ENCODE results near the gene ZNF496.
"Not testable (repeated sequence)": the region's sequence is repeated elsewhere in the genome, so short reads cannot be mapped to it uniquely, and the experiment has no call there.

ZNF496 gene

DNA sequence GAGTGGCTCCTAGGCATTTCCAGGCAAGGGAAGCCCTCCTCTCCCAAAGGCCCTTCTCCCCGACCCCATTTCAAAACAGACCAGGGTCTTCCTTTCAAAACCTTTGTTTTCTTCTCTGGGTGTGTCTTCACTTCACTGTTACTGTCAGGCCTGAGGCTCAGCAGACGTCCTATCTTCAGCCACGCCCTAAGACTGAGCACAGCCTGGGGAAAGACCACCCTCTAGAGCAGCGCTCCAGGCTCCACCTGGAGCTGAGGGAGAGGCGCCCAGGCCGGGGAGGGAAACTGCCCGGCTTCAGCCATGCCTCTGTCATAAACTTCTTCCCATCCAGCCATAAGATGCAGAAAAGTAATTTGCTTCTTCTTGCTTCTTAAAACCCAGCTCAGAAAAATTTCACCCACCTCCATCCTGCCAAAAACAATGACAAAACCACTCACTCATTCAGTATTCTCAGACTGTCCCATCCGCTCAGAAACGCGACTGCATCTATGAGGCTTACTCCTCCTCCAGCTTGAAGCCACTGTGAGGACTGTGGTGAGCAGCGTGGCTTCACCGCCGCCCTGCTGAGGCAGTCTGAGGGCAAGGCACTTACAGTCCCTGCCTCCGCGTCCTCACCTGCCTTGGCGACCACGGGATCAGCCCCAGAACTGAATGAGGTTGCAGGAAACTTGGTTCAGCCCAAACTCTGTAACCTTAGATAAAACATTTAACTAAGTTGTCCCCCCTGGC, 39.7 kb downstream of the ZNF496 start:
- DNase-seq (ENCODE audit: low read depth): no peak

DNA sequence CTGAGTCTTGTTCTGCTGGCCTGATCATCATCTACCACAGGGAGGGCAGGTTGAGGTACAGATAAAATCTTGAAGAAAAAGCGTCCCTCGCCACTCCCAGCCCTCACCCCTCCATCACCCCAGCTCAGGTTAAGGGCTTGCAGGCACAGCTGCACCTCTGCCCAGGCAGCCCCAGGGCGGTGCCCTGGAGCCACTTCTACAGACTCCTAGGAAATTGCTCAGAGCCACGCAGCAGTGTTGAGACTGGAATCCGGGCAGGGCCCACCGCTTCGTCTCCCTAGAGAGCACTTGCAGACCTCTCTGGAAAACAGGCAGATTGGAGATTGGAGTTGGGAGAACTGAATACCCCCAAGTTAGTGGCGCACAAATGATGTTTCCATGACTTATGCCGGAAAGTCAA, 40.5 kb downstream of the ZNF496 start:
- no peak for DNase-seq (ENCODE audit: low read depth)

GRCh38 chr1:247290576-247290975, 41.1 kb downstream of the ZNF496 start:
- DNase-seq (ENCODE audit: low read depth): no peak

GRCh38 chr1:247289274-247289892, 42.3 kb downstream of the ZNF496 start:
- not testable (repeated sequence) for DNase-seq (ENCODE audit: low read depth)

- DNase-seq (ENCODE audit: low read depth): no peak
These were observed 43.3 kb downstream of the ZNF496 start for GRCh38 chr1:247288341-247288740.

GRCh38 chr1:247287460-247287859, 44.2 kb downstream of the ZNF496 start:
- no peak for DNase-seq (ENCODE audit: low read depth)

DNA sequence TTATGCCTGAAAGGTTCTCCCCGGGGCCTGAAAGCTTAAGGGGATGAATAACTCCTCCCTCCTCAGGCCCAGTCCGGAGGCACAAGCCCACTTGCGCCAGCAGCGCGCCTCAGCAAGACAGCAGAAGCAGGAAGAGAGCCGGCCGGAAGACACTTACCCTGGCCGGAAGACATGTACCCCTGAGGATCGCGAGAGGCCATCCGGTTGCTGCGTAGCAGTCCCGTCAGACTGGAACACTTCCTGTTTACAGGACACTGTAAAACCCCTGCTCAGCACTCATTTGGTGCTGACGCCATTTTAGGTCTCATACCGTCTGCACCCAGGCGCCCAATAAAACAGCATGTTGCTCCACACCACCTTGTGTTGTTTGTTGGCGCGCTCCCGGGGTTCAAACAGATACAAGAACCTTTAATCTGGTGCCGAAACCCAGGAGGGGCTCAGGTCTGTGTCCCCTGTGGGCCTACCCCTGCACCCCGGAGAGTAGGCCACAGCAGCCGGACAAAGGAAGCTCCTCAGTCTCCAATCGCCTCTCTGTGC, 45.5 kb downstream of the ZNF496 start:
- no peak for DNase-seq (ENCODE audit: low read depth)

GRCh38 chr1:247281001-247281574, 50.6 kb downstream of the ZNF496 start:
- no peak for DNase-seq (ENCODE audit: low read depth)

- DNase-seq (ENCODE audit: low read depth): no peak
These were observed 54.5 kb downstream of the ZNF496 start for GRCh38 chr1:247277191-247277590.

- no peak for DNase-seq (ENCODE audit: low read depth)
These were observed 56.9 kb downstream of the ZNF496 start for GRCh38 chr1:247274605-247275256.

GRCh38 chr1:247273013-247273412, 58.7 kb downstream of the ZNF496 start:
- DNase-seq (ENCODE audit: low read depth): no peak

DNA sequence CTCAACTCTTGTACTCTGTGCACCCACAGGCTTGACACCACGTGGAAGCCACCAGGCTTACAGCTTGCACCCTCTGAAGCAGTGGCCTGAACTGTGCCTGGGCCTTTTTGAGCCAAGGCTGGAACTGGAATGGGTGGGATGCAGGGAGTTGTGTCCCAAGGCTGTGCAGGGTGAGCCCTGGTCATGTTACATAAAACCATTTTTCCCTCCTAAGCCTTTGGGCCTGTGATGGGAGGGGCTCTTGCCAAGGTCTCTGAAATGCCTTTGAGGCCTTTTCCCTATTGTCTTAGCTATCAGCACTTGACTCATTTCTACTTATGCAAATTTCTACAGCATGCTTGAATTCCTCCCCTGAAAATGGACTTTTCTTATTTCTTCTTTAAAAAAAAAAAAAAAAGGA, 61.7 kb downstream of the ZNF496 start:
- no peak for DNase-seq (ENCODE audit: low read depth)

GRCh38 chr1:247269133-247269532, 62.5 kb downstream of the ZNF496 start:
- DNase-seq (ENCODE audit: low read depth): no peak

DNA sequence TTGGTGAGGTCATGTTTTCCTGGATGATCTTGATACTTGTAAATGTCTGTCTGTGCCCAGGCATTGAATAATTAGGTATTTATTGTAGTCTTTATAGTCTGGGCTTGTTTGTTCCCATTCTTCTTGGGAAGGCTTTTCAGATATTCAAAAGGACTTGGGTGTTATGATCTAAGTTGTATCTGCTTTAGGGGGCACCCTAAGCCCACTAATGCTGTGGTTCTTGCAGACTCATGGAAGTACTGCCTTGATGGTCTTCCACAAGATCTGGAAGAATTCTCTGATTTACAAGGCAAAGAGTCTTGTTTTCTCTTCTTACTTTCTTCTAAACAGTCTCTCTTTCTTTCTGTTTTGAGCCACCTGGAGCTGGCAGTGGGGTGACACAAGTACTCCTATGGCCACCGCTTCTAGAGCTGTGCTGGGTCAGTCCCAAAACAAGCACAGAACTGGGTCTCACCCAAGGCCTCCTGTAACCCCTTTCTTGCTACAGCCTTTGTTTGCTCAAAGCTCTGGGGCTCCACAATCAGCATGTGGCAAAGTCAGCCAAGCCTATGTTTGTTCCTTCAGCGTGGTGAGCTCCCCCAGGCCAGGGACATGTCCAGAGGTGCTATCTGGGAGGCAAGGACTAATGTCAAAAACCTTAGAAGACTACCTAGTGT, 63.1 kb downstream of the ZNF496 start:
- DNase-seq (ENCODE audit: low read depth): no peak

GRCh38 chr1:247266053-247266452, 65.6 kb downstream of the ZNF496 start:
- no peak for DNase-seq (ENCODE audit: low read depth)

DNA sequence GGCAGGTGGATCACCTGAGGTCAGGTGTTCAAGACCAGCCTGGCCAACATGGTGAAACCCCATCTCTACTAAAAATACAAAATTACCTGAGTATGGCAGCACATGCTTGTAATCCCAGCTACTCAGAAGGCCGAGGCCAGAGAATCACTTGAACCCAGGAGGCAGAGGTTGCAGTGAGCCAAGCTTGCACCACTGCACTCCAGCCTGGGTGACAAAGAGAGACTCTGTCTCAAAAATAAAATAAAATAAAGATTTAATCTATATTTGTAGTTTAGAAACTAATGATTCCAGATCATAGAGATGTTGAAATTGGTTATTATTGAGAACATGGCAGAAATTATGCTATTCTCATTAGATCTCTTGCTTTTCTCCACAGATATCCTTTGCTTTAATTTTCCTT, 75.9 kb downstream of the ZNF496 start, which contains the start of gene VN1R5:
Gene VN1R5, plus strand, starts transcription at position 301 of the 400 bp plus-strand sequence.
- not testable (repeated sequence) for DNase-seq (ENCODE audit: low read depth)

- DNase-seq (ENCODE audit: low read depth): no peak
These were observed 84.1 kb downstream of the ZNF496 start for GRCh38 chr1:247247568-247247967.
